Kidney glomerular epithelial cell (primary cell): ENCODE measurements around the gene ARF1.

ENCODE experiments used
- DNase-seq: peaks from one replicate; lab custom pipeline; 2025; lab: John Stamatoyannopoulos, UW

ARF1 gene

GRCh38 chr1:228122921-228123441, 40.5 kb downstream of the ARF1 start:
- no peak for DNase-seq

- DNase-seq: no peak
Observed at GRCh38 chr1:228123505-228123904, 41.0 kb downstream of the ARF1 start.

GRCh38 chr1:228125185-228125584, 42.7 kb downstream of the ARF1 start:
- DNase-seq: no peak

- DNase-seq: no peak
Observed at GRCh38 chr1:228131766-228132165, 49.3 kb downstream of the ARF1 start.

GRCh38 chr1:228134591-228134990, 52.1 kb downstream of the ARF1 start:
- DNase-seq: no peak

GRCh38 chr1:228136901-228137300, 54.4 kb downstream of the ARF1 start:
- no peak for DNase-seq

GRCh38 chr1:228139406-228139930, 57.0 kb downstream of the ARF1 start:
- DNase-seq: no peak

GRCh38 chr1:228139931-228140723, 57.6 kb downstream of the ARF1 start, which contains the start of gene GUK1:
Gene GUK1 (plus strand): TSS chr1:228140279. CDS start chr1:228140303, 24 bp downstream.
- DNase-seq: peak; percentile 99

- no peak for DNase-seq
Observed at GRCh38 chr1:228140724-228141225, 58.3 kb downstream of the ARF1 start.

GRCh38 chr1:228141226-228142044, 58.9 kb downstream of the ARF1 start:
- DNase-seq: peak; percentile 22

GRCh38 chr1:228142155-228142691, 59.7 kb downstream of the ARF1 start:
- DNase-seq: no peak

- no peak for DNase-seq
Observed at GRCh38 chr1:228142701-228143136, 60.2 kb downstream of the ARF1 start.

GRCh38 chr1:228143480-228144192, 61.1 kb downstream of the ARF1 start:
- no peak for DNase-seq

GRCh38 chr1:228144193-228144992, 61.9 kb downstream of the ARF1 start:
- no peak for DNase-seq

- DNase-seq: no peak
Observed at GRCh38 chr1:228144993-228145343, 62.5 kb downstream of the ARF1 start.

GRCh38 chr1:228145463-228146416, 63.2 kb downstream of the ARF1 start:
- DNase-seq: no peak

- DNase-seq: no peak
Observed at GRCh38 chr1:228146417-228147150, 64.1 kb downstream of the ARF1 start.

GRCh38 chr1:228147151-228147693, 64.7 kb downstream of the ARF1 start:
- no peak for DNase-seq
